ENCODE data around the gene LPAR1.

LPAR1 gene

GRCh38 chr9:110912419-110913291, 125.6 kb downstream of the LPAR1 start:
- no peak for DNase-seq

DNA sequence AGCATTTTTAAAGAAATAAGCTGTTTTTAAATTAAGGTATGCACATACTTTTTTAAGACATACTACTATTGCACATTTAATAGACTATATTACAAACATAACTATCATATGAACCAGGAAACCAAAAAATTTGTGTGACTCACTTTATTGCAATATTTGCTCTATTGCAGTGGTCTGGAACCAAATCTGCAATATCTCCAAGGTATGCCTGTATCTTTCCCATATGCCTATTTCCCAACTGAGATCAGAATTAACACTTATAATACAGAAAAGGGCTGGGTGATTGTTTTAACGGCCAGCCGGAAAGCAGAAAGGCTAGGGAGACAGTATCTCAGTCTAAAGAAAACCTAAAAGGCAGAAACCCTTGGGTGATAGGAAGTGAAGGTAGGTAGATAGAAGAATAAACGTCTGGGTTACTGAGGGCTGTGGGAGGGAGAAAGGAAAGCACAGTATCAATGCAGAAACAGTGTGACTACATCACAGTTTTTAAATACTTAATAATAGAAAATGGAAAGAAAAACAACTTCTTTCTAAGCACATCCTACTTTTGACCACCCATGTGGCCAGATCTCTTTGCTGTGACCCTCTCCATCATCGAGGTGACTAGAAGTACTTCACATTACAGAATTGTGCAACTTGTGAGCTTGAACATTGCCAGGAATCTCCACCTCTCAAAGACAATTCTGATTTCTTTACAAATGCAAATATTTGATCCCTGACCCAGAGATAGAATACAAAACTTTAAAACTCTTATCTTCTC, 126.4 kb downstream of the LPAR1 start:
- no peak for DNase-seq

DNA sequence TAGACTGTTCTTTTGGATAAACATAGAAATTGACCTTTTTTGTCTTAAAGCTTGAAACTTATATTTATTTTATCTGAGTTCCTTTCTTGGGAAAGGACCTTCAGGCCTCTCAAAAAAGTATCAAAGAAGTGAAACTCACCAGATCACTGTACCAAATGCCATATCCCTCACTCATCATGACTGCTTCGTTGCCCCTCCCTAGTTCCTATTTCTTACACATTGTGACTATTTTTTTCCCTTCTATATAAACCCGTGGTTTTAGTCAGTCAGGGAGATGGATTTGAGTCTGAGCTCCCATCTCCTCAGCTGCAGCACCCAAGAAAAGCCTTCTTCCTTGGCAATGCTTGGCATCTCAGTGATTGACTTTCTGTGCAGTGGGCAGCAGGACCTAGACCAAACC, 129.4 kb downstream of the LPAR1 start:
- no peak for DNase-seq

- DNase-seq: no peak
Measured at GRCh38 chr9:110900917-110901316, 137.4 kb downstream of the LPAR1 start.

DNA sequence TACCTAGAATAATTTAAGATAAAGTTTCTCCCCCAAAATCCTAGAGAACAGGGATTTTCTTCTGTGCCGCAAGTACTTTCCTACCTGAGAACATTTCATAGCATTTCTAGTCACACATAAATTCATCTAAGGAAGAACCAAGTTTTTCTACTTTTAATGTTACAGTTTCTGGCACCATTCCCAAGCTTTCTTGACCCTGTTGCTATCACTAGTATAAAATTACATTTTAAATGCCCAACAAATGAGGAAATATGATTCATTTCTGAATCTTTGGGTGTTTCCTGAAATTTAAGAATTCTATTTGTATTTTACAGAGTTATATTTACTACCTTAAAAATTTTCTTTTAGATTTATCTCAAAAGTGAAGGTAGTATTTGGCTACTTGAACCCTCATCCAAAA, 137.8 kb downstream of the LPAR1 start:
- DNase-seq: no peak

DNA sequence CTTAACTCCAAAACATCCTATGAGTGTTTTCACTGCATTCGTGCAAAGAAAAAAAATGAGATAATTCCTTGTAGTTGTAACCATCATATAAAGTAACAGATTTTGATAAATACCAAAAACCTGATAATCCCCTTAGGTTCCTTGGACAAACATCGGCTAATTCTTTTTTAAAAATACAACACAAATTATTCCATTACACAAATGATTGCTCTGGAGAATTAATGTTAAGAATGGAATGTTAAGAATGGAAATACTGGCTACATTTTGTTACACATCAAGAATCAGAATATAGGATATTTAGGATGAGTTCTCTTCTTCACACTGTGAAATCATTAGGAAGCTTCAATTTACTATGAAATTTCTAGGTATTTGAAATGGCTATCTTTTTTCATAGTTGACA, 139.4 kb downstream of the LPAR1 start:
- DNase-seq: no peak

GRCh38 chr9:110898358-110898757, 139.9 kb downstream of the LPAR1 start:
- no peak for DNase-seq

- DNase-seq: no peak
Measured at GRCh38 chr9:110897943-110898342, 140.3 kb downstream of the LPAR1 start.

GRCh38 chr9:110895147-110895905, 142.9 kb downstream of the LPAR1 start:
- no peak for DNase-seq

- no peak for DNase-seq
Measured at GRCh38 chr9:110894731-110895130, 143.5 kb downstream of the LPAR1 start.

DNA sequence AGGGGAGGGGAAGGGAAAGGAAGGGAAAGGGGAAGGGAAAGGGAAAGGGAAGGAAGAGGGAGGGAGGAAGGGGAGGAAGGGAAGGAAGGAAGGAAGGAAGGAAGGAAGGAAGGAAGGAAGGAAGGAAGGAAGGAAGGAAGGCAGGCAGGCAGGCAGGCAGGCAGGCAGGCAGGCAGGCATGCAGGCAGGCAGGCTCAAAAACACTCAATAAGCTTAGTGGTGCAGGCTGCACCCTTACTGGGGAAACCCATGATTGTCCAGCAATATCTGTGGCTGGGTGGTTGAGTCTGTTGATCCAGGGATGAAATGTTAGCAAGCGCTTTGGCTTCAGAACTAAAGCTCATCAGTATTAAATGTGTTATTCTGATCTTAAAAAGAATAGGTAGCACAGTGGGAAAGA, 145.6 kb downstream of the LPAR1 start:
- DNase-seq: no peak

DNA sequence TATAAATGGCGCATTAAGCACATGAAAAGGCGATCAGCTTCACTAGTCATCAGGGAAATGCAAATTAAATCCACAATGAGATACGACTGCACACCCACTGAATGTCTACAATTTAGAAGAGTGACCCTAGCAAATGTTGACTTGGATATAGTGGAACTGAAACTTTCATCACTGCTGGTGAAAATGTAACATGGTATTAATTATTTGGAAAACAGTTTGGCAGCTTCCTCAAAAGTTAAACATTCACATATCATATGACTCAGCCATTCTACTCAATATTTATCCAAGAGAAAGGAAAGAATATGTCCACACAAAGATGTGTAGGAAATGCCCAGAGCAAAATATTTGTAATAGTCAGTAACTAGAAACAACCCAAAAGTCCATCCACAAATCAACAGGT, 146.5 kb downstream of the LPAR1 start:
- no peak for DNase-seq

- no peak for DNase-seq
Measured at GRCh38 chr9:110890416-110890815, 147.9 kb downstream of the LPAR1 start.

DNA sequence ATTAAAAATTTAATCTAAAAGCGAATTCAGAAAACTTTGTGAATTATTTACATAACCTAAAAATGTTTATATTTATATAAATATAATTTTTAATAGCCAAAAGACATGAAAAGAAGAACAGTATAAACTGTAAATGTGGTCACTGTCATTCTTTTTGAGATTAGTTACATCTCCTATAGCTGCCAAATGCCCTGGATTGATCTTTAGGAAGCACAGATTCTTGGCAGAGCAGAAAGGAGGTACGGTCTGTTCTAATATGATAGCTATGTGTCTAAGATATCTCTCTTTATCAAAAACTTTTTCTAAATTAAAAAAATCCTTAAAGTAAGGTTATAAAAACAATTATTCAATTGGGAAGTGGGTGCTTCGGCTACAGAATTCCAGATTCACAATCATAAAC, 151.0 kb downstream of the LPAR1 start:
- no peak for DNase-seq

DNA sequence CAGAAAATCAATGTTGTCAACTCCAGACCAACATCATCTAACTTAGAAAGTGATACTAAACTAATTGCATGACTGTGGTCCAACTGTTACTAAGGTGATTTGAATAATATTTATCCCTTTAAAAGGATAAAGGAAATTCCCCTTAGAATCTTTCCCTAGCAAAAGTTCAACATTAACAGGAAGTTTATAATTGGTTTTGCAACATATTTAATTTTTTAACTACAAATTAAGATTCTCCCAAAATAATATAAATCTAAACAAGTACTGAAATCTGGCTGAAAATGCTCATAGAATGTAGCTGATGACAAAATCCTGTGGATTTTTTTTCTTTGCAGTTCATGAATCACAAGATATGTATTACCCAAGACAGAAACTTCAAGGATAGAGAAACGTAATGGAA, 151.4 kb downstream of the LPAR1 start:
- DNase-seq: no peak

DNA sequence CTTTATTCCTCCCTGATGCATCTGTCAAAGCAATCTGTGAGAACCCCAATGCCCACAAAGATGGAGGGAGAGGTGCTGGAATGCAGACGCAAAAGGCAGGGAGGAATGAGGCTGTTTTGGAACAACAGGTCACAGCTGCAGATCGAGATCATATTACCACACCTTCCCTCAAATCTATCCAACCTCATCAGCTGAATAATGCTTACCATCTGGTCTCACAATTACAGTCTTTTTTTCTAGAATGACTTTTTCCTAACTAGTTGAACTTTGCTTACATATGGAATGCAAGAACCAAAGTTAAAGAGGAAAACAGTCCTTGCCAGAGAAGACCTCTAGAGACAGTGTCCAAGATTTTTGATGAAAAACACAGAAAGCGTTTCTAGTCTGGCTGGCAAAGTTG, 158.1 kb downstream of the LPAR1 start:
- no peak for DNase-seq

- DNase-seq: no peak
Measured at GRCh38 chr9:110877374-110877773, 160.9 kb downstream of the LPAR1 start.

DNA sequence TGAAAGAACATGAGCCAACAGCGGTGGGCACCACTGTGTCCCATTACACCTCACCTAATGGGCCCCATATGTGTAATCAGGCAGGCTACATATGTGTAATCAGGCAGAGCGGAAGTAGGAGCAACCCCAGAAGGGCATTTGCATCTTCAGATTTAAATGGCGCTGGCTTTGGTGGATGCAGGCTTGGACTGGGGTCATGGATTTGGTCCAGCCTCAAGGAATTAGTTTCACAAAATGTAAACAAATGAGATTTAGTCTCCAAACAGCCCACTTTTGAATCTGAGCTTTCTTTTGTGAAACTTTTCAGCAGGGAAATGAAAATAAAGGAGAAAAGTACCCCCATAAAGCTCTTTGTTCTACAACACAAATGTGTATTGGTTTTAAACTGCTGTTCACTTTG, 161.3 kb downstream of the LPAR1 start:
- no peak for DNase-seq

GRCh38 chr9:110874963-110875674, 163.2 kb downstream of the LPAR1 start:
- DNase-seq: no peak

GRCh38 chr9:110872920-110873319, 165.3 kb downstream of the LPAR1 start:
- no peak for DNase-seq

DNA sequence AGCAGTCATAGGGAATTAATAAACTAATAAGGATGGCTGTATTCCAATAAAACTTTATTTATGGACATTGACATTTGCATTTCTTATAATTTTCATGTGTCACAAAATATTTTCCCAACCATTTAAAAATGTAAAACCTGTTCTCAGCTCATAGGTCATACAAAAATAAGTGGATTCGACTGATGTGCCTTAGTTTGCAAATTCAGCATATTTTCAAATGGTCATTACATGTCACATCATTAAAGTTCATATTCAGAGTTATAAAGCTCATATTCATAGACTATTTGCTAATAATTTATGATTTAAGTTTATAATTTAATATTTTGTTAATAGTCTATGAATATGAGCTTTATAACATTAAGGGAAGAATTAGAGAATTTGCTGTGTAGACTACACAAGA, 166.5 kb downstream of the LPAR1 start:
- no peak for DNase-seq

- no peak for DNase-seq
Measured at GRCh38 chr9:110869931-110870330, 168.3 kb downstream of the LPAR1 start.

GRCh38 chr9:110864011-110864410, 174.3 kb downstream of the LPAR1 start:
- no peak for DNase-seq

Measured in NK-92 treated with Interleukin-12 subunit alpha and Interleukin-12 subunit beta, amount 100 ng/mL, for 24 hours (cell line).